KMS-11 (cell line): ENCODE measurements around the gene IFNA14.
"Not testable (repeated sequence)": the region's sequence is repeated elsewhere in the genome, so short reads cannot be mapped to it uniquely, and the experiment has no call there.

Experiments
- H2AFZ ChIP-seq: fragments of 200-600 bp; sonication (generic); 2 replicates; pipeline ENCODE4 v1.6.1; 2016; ENCODE audit warnings: antibody characterized with exemption, mixed run types, low read depth
- H3K27ac ChIP-seq: fragments of 200-600 bp; sonication (generic); 2 replicates; pipeline ENCODE4 v1.6.1; 2016; ENCODE audit warnings: mild to moderate bottlenecking, mixed run types
- H3K27me3 ChIP-seq: fragments of 200-600 bp; sonication (generic); 2 replicates; pipeline ENCODE4 v1.6.1; 2017; ENCODE audit warnings: mild to moderate bottlenecking, low read depth, mixed run types, moderate library complexity; ENCODE audit not compliant: insufficient read depth
- H3K36me3 ChIP-seq: fragments of 200-600 bp; sonication (generic); 2 replicates; pipeline ENCODE4 v1.6.1; 2017; ENCODE audit warnings: mild to moderate bottlenecking, mixed run types; ENCODE audit not compliant: insufficient read depth
- H3K4me1 ChIP-seq: fragments of 200-600 bp; sonication (generic); 2 replicates; pipeline ENCODE4 v1.6.1; 2016; ENCODE audit warnings: mild to moderate bottlenecking, low read depth, mixed run types; ENCODE audit not compliant: poor library complexity, severe bottlenecking
- H3K4me2 ChIP-seq: fragments of 200-600 bp; sonication (generic); 2 replicates; pipeline ENCODE4 v1.7.0; 2016; ENCODE audit warnings: mild to moderate bottlenecking, mixed run types
- H3K4me3 ChIP-seq: fragments of 200-600 bp; sonication (generic); IDR thresholded peaks from 2 replicates; pipeline ENCODE4 v1.6.1; 2017; ENCODE audit warnings: low read depth, low read length, mixed read lengths; ENCODE audit not compliant: insufficient read depth
- H3K79me2 ChIP-seq: fragments of 200-600 bp; sonication (generic); 2 replicates; pipeline ENCODE4 v1.6.1; 2016; ENCODE audit warnings: low read depth, mixed run types; ENCODE audit not compliant: insufficient read depth
- H3K9ac ChIP-seq: fragments of 200-600 bp; sonication (generic); 2 replicates; pipeline ENCODE4 v1.6.1; 2016; ENCODE audit warnings: mild to moderate bottlenecking, mixed run types
- H4K20me1 ChIP-seq: fragments of 200-600 bp; sonication (generic); 2 replicates; pipeline ENCODE4 v1.6.1; 2016; ENCODE audit warnings: mild to moderate bottlenecking, mixed run types; ENCODE audit not compliant: insufficient read depth
- CTCF ChIP-seq: fragments of 200-600 bp; sonication (generic); conservative IDR thresholded peaks from 2 replicates; pipeline ENCODE4 v1.6.1; 2017; ENCODE audit warnings: low read depth, mild to moderate bottlenecking, antibody characterized with exemption, low read length, moderate library complexity, mixed read lengths

The IFNA14 gene

GRCh38 chr9:21233258-21233657 is 6.5 kb downstream of the IFNA14 start:
- Histone ChIP-seq H3K79me2 (no peaks in the 10 kb centered on the region), H3K9ac (no peak overlapping the region), H3K27ac (no peak overlapping the region), H3K27me3 (no peaks in the 10 kb centered on the region), H4K20me1 (no peaks in the 10 kb centered on the region), H3K4me3 (no peak overlapping the region), H2AFZ (no peak overlapping the region), H3K4me2 (no peak overlapping the region), H3K36me3 (no peaks in the 10 kb centered on the region), H3K4me1 (no peaks in the 10 kb centered on the region)
- no peak for TF ChIP-seq CTCF

GRCh38 chr9:21228122-21228521 is 11.7 kb downstream of the IFNA14 start, which contains the start of gene IFNA17:
Gene IFNA17 (minus strand): TSS chr9:21228222. CDS start chr9:21228173, 49 bp downstream.
- no peak for TF ChIP-seq CTCF
- no peak within 1 kb of the TSS for H3K27ac ChIP-seq
- H2AFZ ChIP-seq = no peak within 1 kb of the TSS
- H3K36me3 ChIP-seq = no peaks in the 10 kb centered on the region
- no peak within 1 kb of the TSS for H3K9ac ChIP-seq
- no peaks in the 10 kb centered on the region for H3K4me1 ChIP-seq
- H3K79me2 ChIP-seq = no peaks in the 10 kb centered on the region
- H3K4me2 ChIP-seq = no peak within 1 kb of the TSS
- no peak within 1 kb of the TSS for H3K4me3 ChIP-seq
- no peaks in the 10 kb centered on the region for H3K27me3 ChIP-seq
- no peaks in the 10 kb centered on the region for H4K20me1 ChIP-seq

GRCh38 chr9:21217211-21217610 is 22.6 kb downstream of the IFNA14 start, which contains the start of gene IFNA16:
Gene IFNA16 (minus strand): TSS chr9:21217311. CDS start chr9:21217305, 6 bp downstream.
- H3K4me3 ChIP-seq, H2AFZ ChIP-seq, H3K9ac ChIP-seq, H3K4me1 ChIP-seq, H3K27me3 ChIP-seq, H4K20me1 ChIP-seq, H3K36me3 ChIP-seq, H3K4me2 ChIP-seq, H3K79me2 ChIP-seq, H3K27ac ChIP-seq: not testable (repeated sequence)

GRCh38 chr9:21213411-21214326 is 26.1 kb downstream of the IFNA14 start:
- peak; percentile 60 for TF ChIP-seq CTCF
- H3K27ac ChIP-seq, H3K4me2 ChIP-seq, H3K27me3 ChIP-seq, H2AFZ ChIP-seq, H3K9ac ChIP-seq, H4K20me1 ChIP-seq, H3K36me3 ChIP-seq, H3K79me2 ChIP-seq, H3K4me1 ChIP-seq, H3K4me3 ChIP-seq: not testable (repeated sequence)

GRCh38 chr9:21212160-21212559 is 27.6 kb downstream of the IFNA14 start:
- not testable (repeated sequence) for H3K4me3 ChIP-seq, H3K9ac ChIP-seq

GRCh38 chr9:21210782-21211181 is 29.0 kb downstream of the IFNA14 start:
- H3K4me3 ChIP-seq, H3K27ac ChIP-seq, H3K79me2 ChIP-seq, H3K4me2 ChIP-seq, H3K36me3 ChIP-seq, H4K20me1 ChIP-seq, H3K27me3 ChIP-seq, H3K9ac ChIP-seq, H3K4me1 ChIP-seq, H2AFZ ChIP-seq: not testable (repeated sequence)

More at GRCh38 chr9:21212160-21212559, 27.6 kb downstream of the IFNA14 start:
- H3K36me3 ChIP-seq, H3K4me1 ChIP-seq, H3K27me3 ChIP-seq, H3K79me2 ChIP-seq, H2AFZ ChIP-seq, H3K27ac ChIP-seq, H3K4me2 ChIP-seq, H4K20me1 ChIP-seq: not testable (repeated sequence)
